GM15510 (cell line): ENCODE results near the gene NR2E3.

Experiments
- POLR2A ChIP-seq: IDR thresholded peaks from 3 replicates; pipeline ENCODE4 v1.6.1; 2011; ENCODE audit warnings: borderline replicate concordance; ENCODE audit not compliant: insufficient read length; ENCODE audit errors: extremely low read depth

Gene NR2E3

GRCh38 chr15:71784719-71785118 lies 25.6 kb upstream of the NR2E3 start:
- no peak for TF ChIP-seq POLR2A

- TF ChIP-seq POLR2A: no peak
These were observed 24.4 kb upstream of the NR2E3 start for GRCh38 chr15:71785996-71786395.

- TF ChIP-seq POLR2A: no peak
These were observed 23.7 kb upstream of the NR2E3 start for GRCh38 chr15:71786673-71787072.

GRCh38 chr15:71788646-71789579 lies 21.4 kb upstream of the NR2E3 start:
- TF ChIP-seq POLR2A: no peak

GRCh38 chr15:71789616-71790015 lies 20.7 kb upstream of the NR2E3 start:
- no peak for TF ChIP-seq POLR2A

GRCh38 chr15:71790081-71790480 lies 20.3 kb upstream of the NR2E3 start:
- TF ChIP-seq POLR2A: no peak

GRCh38 chr15:71791975-71792374 lies 18.4 kb upstream of the NR2E3 start:
- TF ChIP-seq POLR2A: no peak

GRCh38 chr15:71792521-71792920 lies 17.8 kb upstream of the NR2E3 start:
- TF ChIP-seq POLR2A: no peak

GRCh38 chr15:71798641-71799040 lies 11.7 kb upstream of the NR2E3 start:
- TF ChIP-seq POLR2A: no peak

GRCh38 chr15:71800190-71800589 lies 10.2 kb upstream of the NR2E3 start:
- TF ChIP-seq POLR2A: no peak

GRCh38 chr15:71800835-71801745 lies 9.3 kb upstream of the NR2E3 start:
- TF ChIP-seq POLR2A: no peak

- TF ChIP-seq POLR2A: no peak
These were observed 8.3 kb upstream of the NR2E3 start for GRCh38 chr15:71801935-71802655.

- TF ChIP-seq POLR2A: no peak
These were observed 7.6 kb upstream of the NR2E3 start for GRCh38 chr15:71802770-71803169.

- TF ChIP-seq POLR2A: no peak
These were observed 6.1 kb upstream of the NR2E3 start for GRCh38 chr15:71804226-71804625.
